ENCODE measurements around the gene ATG14.
"Not testable (repeated sequence)": the region's sequence is repeated elsewhere in the genome, so short reads cannot be mapped to it uniquely, and the experiment has no call there.

The ATG14 gene

GRCh38 chr14:55433880-55434804 is 22.5 kb upstream of the ATG14 start:
- no peak for DNase-seq (ENCODE audit: low spot score)

- DNase-seq (ENCODE audit: low spot score), result no peak
These were observed 21.0 kb upstream of the ATG14 start for GRCh38 chr14:55432628-55433027.

GRCh38 chr14:55430024-55430690 is 18.5 kb upstream of the ATG14 start:
- DNase-seq (ENCODE audit: low spot score), result peak; percentile 65

GRCh38 chr14:55427439-55427838 is 15.8 kb upstream of the ATG14 start:
- DNase-seq (ENCODE audit: low spot score), result no peak

GRCh38 chr14:55426891-55427290 is 15.3 kb upstream of the ATG14 start:
- no peak for DNase-seq (ENCODE audit: low spot score)

GRCh38 chr14:55425091-55425490 is 13.5 kb upstream of the ATG14 start:
- no peak for DNase-seq (ENCODE audit: low spot score)

GRCh38 chr14:55423969-55424368 is 12.3 kb upstream of the ATG14 start:
- DNase-seq (ENCODE audit: low spot score), result no peak

- not testable (repeated sequence) for DNase-seq (ENCODE audit: low spot score)
These were observed 10.7 kb upstream of the ATG14 start for GRCh38 chr14:55422338-55422737.

- DNase-seq (ENCODE audit: low spot score), result no peak
These were observed 8.0 kb upstream of the ATG14 start for GRCh38 chr14:55419663-55420062.

GRCh38 chr14:55418411-55418810 is 6.8 kb upstream of the ATG14 start:
- DNase-seq (ENCODE audit: low spot score), result no peak

- DNase-seq (ENCODE audit: low spot score), result no peak
These were observed 6.3 kb upstream of the ATG14 start for GRCh38 chr14:55417955-55418354.

GRCh38 chr14:55416866-55417265 is 5.2 kb upstream of the ATG14 start:
- no peak for DNase-seq (ENCODE audit: low spot score)

- no peak for DNase-seq (ENCODE audit: low spot score)
These were observed 2.9 kb upstream of the ATG14 start for GRCh38 chr14:55414551-55414950.

GRCh38 chr14:55412676-55413075 is 1.0 kb upstream of the ATG14 start:
- no peak for DNase-seq (ENCODE audit: low spot score)

GRCh38 chr14:55410876-55411275 is 754 bp downstream of the ATG14 start:
- DNase-seq (ENCODE audit: low spot score), result no peak

- no peak for DNase-seq (ENCODE audit: low spot score)
These were observed 7.3 kb downstream of the ATG14 start for GRCh38 chr14:55404173-55404854.

GRCh38 chr14:55401751-55402150 is 9.9 kb downstream of the ATG14 start:
- no peak for DNase-seq (ENCODE audit: low spot score)

- DNase-seq (ENCODE audit: low spot score), result no peak
These were observed 11.8 kb downstream of the ATG14 start for GRCh38 chr14:55399852-55400251.

- DNase-seq (ENCODE audit: low spot score), result no peak
These were observed 12.4 kb downstream of the ATG14 start for GRCh38 chr14:55399183-55399582.

- DNase-seq (ENCODE audit: low spot score), result peak; percentile 82
These were observed 13.0 kb downstream of the ATG14 start for GRCh38 chr14:55398679-55399078.

GRCh38 chr14:55389330-55389729 is 22.3 kb downstream of the ATG14 start:
- peak; percentile 35 for DNase-seq (ENCODE audit: low spot score)

- DNase-seq (ENCODE audit: low spot score), result no peak
These were observed 23.5 kb downstream of the ATG14 start for GRCh38 chr14:55388160-55388559.

- DNase-seq (ENCODE audit: low spot score), result no peak
These were observed 24.5 kb downstream of the ATG14 start for GRCh38 chr14:55387121-55387520.
